NCI-H1105 treated with DMSO at 0.1 percent for 48 hours (cell line): ENCODE results near the gene ITGB2.

Experiments
- DNase-seq: peaks from one replicate; lab custom pipeline; 2025; lab: John Stamatoyannopoulos, UW

ITGB2 gene

DNA sequence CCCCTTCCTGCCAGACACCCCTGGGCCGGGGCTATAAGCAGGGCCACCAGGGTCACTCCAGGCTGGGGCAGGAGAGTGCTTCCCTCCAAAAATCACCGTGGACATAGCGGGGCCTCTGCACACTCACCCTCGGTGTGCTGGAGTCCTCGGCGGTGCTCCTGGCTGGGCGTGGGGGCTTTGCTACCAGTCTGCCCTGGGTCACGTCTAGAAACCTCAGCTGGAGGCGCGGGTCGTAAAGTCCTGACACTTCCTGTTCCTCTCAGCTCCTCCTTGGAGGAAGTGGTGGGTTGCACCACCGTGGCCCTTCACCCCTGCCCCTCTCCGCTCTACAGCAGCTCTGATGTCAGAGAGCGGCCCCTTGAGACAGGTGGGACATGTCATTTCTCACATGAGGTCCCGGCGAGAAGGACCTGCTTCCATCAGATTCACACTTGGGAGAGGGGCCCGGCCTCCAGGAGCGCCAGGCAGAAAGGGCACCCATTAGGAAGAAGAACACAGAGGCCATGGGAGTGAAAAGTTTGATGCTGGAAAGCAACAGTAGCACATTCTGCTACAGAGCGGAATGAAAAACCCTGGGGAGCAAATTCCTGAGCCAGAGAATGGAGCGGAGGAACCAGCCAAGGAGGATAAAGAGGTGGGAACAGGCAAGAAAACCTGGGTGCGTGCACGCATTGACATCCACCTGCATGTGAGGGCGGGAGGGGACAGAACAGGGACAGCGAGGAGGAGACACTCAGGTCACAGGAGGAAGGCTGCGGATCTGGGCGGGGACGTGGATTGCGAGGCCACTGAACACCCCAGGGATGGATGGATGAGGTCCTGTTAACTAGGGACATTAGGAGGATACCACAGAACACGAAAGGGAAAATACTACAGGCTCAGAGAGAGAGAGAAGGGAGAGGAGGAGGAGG is at the start of gene ITGB2:
TSS of gene ITGB2 (minus strand) at position 206 of the 911 bp plus-strand sequence. CDS start 10,117 bp downstream, outside the sequence.
- DNase-seq: no peak

DNA sequence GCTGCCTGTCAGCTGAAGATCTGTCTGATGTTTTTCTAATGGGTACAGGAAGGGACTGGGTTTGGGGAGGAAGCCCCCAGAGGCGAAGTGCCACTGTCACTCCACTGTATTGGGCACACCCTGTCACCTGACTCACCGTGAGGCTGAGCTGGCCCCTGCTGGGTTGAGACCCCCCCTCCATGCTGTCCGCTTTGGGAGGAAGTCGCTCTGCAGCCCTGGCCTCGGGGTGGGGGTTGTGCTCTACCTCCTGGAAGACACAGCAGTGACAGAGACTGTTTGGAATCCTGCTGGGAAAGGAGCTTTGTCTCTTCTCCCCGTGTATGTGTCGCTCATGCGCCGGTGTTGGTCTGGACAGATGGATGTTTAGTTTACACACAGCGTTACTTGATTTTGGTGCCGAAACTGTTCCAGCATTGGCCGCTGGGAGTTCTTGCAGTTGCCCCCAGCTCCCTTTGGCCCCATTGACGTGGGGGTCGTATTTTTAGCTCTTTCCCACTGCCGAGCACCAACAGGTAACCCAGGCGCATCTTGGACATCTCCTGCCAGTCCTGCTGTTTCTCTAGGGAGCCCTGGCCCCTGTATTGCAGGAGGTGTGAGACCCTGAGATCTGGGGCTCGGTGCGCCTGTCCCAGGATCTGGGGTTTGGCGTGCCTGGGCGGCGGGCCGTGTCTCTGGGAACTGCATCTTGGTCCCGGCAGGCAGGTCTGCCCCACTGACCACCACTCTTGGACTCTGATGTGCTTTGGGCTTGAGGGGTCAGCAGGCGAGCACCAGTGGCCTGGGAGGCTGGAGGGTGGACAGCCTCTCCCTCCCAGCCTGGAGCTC is 49.4 kb upstream of the ITGB2 start:
- no peak for DNase-seq

DNA sequence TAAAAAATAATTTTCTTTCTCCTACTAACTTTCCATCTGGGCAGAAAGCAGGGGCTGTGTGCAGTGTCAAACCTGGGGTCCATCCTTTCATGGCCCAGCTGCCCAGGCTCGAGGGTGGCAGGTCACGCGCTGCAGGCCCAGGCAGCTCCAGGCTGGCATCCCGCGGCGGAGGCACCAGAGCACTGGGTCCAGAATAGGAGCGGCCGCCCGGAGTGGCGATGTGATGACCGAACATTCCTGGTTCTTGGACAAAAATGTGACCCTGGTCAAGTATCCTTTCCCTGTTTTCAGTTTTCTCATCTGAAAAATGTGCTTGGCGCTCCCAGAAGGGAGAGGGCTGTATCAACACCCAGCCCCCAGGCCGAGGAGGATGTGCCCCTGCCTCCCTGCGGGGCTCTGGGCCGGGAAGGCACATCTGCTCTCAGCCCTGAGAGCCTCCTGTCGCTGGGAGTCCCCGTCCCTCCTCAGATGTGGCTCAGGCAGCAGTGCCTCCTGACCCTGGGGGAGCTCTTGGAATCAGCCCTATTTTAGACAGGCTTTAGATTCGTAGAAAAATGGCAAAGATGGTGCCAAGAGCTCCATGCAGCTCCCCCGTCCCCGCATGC is 48.5 kb upstream of the ITGB2 start:
- DNase-seq: no peak

DNA sequence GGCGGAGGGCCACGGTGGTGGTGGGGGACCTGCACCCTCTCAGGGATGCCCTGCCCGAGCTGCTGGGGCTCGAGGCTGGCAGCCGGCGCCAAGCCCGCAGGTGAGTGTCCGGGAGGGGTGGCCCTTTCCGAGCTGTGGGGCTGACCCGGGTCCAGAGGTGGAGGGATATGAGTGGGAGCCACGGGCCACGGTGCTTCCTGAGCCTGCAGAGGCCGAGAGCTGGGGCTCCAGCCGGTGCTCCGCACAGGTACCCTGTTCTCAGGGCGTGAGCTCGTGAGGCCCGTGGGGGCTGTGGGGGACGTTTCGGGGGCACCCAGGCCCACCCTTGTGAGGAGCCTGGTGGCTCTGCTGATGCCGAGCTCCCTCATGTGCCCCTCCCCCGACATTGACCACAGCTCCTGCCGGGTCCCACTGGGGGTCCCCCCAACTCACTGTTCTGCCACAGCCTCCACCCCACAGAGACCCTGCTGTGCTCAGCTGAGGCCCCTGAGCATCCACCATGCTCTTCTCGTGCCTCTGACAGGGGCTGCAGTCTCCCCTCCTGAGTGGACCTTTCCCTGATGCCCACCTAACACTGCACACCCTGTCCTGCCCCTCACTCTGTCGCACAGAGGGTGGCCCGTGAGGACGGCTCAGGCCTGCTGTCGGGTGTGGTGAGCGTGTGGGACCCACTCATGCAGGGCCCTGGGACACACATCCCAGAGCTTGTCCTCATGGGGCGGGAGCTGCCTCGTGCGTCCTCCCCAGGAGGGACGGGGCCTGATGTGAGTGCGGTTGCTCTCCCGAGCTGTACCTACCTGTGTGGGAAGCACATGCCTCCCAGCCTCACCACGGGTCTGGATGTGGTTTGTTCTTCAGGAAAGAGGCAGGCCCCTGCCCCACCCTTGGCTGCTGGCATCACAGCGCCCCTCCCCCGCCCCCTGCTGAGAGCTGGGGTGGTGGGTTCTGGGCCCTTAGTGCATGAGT is 46.7 kb upstream of the ITGB2 start:
- DNase-seq: no peak

DNA sequence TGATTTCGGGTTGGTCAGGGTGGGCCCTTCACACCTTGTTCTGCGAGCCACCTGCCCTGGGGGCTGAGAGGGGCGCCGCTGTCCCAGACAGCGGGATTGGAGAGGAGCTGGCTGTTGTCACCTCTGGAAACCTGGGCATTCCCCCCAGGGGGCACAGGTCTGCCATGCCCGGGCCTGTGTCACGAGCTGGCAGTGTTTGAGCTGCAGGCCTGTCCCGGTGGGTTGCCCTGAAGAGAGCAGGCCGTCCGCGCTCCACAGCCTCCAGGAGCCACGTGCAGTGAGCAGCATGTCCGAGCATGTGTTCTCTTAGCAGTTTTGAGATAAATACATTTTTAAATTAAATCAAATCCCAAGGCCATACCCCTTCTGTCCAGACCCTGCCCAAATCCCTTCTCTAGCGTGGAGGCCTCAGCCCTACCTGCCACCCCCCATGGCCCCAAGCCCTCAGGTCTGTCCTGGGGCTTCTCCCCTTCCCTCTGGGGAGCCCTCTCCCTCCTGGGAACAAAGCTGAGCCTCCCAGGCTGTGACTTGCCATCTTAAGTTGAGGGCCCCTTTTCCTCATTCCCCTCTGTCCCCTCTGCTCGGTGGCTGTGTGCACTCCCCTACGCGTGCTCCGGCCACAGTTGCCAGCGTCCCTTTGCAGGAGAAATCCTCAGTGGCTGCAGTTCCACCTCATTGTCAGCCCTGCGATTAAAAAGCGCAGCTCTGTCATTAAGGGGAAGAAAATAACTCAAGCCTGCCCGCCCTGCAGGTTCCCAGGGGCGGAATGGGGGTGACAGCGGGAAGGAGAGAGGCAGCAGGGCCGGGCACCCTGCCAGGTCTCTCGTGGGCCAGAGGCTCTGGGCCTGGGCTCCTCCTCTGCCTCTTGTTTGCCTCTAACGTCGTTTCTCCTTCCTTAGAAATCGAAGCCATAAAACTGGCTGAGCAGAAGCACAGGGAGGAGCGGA is 45.7 kb upstream of the ITGB2 start:
- peak; percentile 15 for DNase-seq

DNA sequence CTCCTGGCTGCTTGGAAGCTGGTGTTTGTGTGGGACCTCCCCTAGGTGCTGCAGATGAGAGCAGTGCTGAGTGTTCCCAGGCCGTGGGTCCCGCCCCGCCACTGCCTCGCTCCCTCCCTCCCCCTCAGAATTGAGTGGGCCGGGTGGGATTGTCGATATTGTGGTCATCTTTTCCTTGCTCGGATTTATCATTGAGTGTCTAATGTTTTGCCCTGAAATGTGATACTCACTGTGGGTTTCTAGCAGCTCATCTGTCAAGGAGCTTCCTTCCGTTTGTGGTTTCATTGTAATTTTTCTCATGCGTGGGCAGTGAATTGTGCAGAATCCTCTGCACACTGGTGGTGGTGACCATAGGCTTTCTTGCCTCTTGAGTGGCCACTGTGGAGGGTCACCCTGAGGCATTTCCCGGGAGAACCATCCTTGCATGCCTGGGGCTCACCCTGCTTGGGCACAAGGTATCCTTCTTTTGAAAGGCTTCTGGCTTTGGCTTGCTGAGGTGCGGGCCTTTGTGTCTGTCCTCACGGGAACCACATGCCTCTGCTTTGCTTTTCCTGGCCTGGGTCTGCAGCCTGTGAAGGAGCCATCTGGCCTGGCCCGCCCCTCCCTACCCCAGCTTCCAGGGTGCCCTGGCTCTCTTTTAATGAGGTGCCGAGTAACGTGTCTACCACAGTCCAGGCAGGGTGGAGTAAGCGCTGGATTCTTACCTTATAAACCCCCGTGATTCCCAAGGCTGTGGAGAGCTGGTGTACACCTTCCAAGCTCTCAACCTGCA is 44.7 kb upstream of the ITGB2 start:
- no peak for DNase-seq

DNA sequence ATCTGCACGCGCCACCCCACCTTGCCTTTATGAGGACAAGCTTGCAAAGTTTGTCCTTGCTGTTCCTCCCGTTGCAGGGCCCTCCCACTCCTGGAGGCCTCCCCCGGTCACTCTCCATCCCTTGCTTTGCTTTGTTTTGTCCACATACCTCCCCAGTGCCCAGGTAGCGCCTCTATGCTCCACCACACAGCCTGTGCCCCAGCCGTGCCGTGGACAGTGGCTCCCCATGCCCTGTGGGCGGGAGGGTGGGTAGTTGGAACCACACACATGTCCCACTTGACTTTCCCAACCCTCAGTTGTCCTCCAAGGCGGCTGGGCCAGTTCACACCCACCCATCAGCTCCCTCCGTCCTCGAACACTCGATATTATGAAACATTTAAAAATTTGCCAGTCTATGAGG is 43.7 kb upstream of the ITGB2 start:
- DNase-seq: no peak

DNA sequence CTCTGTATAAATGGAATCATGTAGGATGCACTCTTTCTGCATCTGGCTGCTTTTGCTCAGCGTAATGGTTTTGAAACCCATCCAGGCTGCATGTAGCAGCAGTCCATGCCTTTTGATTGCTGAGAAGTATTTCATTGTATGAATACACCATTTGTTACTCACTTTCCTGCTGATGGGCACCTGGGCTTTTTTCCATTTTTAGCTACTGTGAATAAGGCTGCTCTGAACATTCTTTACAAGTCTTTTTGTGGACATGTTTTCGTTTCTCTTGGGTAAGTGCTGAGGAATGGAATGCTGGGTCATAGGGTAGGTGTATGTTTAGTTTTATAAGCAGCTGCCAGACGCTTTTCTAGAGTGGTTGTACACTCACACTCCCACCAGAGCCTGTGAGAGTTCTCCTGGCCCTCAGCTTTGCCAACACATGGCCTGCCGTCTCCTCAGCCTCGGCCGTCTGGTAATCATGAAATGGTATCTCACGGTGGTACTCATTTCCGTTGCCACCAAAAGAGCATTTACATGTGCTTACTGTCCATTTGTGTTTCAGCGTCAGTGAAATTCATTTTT is 41.8 kb upstream of the ITGB2 start:
- no peak for DNase-seq

DNA sequence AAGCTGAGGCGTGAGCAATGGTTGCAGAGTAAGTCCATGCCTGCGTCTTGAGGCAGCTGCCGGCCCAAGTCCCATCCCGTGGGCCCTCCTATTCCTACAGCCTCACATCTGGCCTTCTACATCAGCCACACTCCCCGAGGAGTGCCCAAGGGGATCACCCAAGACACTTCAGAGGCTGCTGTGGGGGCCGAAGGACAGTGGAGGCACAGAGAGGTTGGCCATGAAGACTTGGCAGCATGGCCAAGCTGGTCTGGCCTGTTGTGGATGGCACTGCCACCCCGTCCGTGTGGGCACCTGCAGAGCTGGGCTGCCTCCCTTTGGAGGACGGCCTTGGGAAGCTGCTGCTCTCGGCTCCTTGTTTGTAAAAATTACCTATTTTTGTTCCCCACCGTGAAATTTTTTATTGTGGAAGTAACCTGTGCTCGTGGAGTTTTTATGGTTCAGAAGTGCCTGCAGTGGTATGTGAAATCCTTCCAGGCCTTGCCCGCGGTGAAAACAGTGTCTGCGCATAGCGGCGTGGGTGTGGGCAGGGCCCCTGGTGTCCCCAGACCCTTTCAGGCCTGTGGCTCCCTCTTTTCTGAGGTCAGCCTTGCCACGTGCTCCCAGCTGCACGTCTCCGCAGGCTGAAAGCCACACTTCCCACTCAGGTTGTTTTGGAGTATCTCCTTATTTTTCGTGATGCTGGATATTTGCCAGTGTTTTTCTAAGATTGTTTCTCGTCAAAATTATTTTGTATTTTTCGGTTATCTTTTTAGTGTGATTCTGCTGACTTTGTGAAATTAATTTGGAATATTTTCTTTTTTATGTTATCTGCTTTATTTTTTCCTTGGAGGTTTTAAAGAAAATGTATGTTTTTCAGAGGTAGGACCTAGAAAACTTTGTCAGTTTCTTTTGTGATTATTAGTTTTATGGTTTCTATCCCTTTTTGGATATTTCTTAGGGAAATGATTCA is 39.7 kb upstream of the ITGB2 start:
- DNase-seq: no peak

DNA sequence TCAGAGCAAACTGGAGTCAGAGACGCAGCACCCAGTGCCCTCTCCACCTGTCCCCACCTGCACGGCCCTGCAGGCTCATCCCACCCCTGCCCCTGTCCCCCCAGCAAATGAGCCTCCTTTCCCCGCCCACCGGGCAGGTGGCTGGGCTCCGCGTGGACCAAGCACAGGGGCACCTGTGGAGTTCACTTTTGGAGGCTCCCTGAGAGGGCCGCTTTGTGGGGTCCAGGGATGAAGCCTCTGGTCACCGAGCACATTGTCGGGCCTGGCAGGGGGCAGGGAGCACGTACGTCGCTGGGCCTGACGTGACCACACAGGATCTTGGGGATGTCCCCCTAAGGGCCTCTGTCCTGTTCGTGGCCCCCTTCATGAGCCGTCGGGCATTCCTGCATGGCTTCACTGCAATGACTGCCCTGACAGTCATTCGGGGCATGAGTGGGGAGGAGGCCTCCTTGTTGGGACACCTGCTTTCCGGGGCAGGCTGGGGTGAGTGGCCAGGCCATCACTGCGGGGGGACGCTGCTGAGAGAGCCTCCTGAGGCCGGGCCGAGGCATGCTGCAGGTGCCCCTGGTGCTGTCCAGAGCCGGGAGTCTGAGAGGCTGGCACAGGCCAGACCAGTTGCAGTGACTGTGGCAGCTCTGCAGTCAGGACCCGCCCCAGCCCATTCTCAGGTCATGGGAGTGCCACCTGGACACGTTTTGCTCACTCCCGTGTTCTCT is 38.8 kb upstream of the ITGB2 start:
- DNase-seq: no peak

DNA sequence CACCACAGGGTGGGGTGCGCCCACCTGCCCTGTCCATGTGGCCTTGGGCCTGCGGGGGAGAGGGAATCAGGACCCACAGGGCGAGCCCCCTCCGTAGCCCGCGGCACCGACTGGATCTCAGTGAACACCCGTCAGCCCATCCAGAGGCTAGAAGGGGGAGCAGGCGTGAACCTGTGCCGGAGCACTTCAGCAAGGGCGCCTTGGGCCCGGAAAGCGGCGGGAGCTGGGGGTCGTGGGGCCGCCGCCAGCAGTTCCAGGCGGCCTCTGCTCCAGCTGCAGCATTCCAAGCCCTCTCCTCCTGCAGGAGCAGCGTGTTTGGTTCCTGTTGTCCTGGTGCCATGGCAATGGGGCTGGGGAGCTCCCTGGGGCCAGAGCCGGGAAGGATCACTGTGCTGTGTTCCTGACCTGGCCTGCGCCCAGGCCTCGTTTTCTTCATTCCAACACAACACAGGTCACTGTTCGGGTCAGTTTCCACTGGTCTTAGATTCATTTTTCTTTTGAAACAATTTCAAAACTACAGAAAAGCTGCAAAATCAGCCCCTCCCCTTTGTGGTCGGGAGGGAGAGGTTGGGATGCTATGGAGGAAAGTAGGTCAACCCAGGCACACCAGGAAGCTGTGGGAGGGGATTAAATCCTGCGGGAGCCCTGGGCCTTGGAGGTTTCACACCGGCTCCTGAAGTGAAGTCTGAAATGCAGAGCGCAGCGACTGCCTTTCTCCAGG is 37.9 kb upstream of the ITGB2 start:
- DNase-seq: no peak

DNA sequence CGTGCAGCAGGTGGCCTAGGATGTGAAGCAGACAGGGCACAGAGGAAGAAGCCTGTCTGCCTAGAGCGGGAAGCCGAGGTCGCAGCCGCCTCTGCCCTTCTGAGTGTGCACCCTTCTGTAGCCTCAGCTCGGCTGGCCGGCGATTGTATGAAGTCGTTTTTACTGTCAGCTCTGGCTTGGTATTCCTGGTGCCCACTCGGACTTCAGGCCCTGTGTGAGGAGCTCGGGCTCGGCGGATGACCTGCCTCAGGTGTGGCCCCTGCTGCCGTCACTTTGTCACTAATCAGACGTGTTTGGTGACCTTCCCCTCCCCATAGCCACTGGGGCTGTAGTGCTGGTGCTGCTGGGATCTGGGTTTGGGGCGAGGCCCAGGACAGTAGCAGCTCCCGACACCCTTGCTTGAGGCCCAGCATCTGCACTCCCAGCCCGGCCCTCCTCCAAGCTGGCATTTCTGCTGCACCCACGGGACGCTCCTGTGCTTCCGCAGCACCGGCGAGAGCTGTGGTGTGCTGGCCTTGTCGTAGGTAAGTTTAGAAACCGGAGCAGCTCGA is 37.3 kb upstream of the ITGB2 start:
- DNase-seq: no peak

DNA sequence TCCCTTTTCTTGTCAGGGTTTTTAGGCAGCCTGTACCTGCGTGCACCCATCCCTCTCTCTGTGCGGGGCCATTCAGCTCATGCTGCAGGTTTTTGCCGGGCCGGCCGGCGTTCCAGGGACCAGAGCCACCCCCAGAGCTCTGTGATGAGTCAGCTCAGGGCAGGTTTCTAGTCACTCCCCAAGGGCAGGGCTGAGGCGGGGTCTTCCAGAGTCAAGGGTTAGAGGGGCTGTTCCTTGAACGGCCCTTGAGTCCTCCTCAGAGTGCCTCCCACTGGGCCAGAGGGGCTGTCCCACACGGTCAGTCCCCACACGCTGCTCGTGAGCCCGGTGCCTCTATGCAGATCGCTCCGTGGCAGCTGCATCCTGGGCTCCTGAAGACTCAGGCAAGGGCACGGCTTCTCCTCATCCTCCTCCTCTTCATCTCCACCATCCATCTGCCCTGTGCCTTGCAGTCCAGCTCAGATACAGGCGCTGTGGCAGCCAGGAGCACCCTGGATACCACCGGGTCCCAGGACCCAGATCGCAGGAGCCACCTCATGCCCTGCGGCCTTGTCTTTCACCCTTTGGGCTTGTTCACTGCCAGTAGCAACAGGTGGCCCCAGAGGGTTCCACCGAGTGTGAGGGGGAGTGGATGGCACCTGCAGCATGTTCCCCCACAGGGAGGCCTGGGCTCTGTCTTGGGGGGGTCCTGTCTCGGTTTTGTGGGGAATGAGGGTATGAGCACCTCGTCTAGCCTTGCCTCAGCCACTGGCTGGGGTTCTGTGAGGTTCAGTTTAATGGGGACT is 36.5 kb upstream of the ITGB2 start:
- no peak for DNase-seq

DNA sequence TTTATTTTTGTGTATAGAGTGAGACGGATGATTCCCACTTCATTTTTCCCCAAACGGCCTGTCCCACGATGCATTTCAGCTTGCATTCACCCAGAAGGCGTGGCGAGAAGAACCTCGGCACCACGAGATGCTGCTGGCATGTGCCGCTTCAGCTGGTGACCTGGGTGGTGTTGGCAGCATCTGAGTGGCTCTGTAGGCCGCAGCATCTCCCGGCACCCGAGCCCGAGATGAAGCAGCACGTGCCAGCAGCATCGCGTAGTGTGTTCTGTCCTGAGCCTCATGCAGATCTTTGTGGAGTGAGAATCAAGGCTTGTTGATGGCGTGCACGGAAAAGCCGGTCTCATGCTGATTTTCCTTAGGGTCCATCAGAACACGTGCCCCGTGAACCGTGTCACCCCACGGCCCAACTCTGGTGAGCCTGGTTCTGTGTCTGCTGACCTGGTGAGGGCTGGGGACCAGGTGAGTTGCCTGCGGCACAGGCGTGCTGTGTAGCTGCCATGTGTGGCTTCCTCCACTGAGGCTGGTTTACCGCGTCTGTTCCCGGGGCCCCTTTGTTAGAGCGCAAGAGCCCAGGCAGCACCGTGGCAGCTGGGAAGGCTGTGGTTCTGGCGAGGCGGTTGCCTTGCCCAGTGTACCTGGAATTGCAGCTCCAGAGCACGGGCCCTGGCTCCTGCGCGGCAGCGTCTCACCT is 35.8 kb upstream of the ITGB2 start:
- no peak for DNase-seq

DNA sequence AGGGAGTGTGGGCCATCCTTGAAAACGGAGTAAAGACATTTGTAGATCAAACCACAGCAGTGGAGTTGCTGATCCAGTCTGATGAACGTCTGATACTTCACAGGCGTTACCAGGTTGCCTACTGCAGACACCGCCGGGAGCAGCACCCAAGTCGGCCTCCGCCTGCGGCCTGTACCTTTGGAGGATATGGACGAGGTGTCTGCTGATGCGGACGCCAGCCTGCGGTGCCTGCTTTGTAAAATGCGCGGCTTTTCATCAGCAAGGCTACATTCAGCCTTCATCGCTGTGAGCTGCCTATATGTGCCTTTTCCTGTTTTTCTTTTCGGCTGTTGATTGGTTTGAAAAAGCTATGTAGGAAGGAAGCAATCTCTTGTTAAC is 35.1 kb upstream of the ITGB2 start:
- DNase-seq: no peak
